Keratinocyte (primary cell): ENCODE measurements around the gene CACNA1C. TPM values are rescaled to one million over a fixed set of nuclear protein-coding genes. Genes with fewer than 3 reads are reported as not detected.

Source experiments
- DNase-seq: peaks from one replicate; pipeline ENCODE4 v3.0.0-alpha.2; 2011; ENCODE audit warnings: low read depth, missing footprints, low spot score
- FAIRE-seq: peaks from 2 replicates; lab custom pipeline; 2011; peaks lifted over from hg19 to GRCh38; lab: Jason Lieb, UNC
- H2AFZ ChIP-seq: 2 replicates; pipeline ENCODE4 v1.6.0; 2012; ENCODE audit warnings: low read length, control low read depth, inconsistent platforms; ENCODE audit not compliant: control insufficient read depth
- H3K27ac ChIP-seq: 2 replicates; pipeline ENCODE4 v1.5.1; 2011; ENCODE audit warnings: low read length; ENCODE audit not compliant: control insufficient read depth, insufficient read depth
- H3K27me3 ChIP-seq: 3 replicates; pipeline ENCODE4 v1.6.0; 2011; ENCODE audit warnings: low read length; ENCODE audit not compliant: control insufficient read depth, insufficient read depth; ENCODE audit errors: extremely low read depth
- H3K36me3 ChIP-seq, 2 experiments: 2 replicates in 1 of 2; 3 replicates in 1 of 2; pipeline ENCODE4 v1.5.1; 2011; ENCODE audit warnings: low read length in 2 of 2, mild to moderate bottlenecking in 1 of 2; ENCODE audit not compliant: control insufficient read depth in 2 of 2, insufficient read depth in 2 of 2; ENCODE audit errors: extremely low read depth in 1 of 2
- H3K4me1 ChIP-seq: 3 replicates; pipeline ENCODE4 v1.5.1; 2011; ENCODE audit warnings: low read length; ENCODE audit not compliant: control insufficient read depth, insufficient read depth; ENCODE audit errors: extremely low read depth
- H3K4me2 ChIP-seq: 3 replicates; pipeline ENCODE4 v1.6.0; 2011; ENCODE audit warnings: low read depth, low read length; ENCODE audit not compliant: control insufficient read depth, insufficient read depth; ENCODE audit errors: extremely low read depth
- H3K4me3 ChIP-seq, 3 experiments: fragments of 200-600 bp in 1 of 3; sonication (generic) in 1 of 3; 2 replicates in 2 of 3; 3 replicates in 1 of 3; pipeline ENCODE4 v1.5.1; 2011 to 2016; ENCODE audit warnings: low read length in 3 of 3, mild to moderate bottlenecking in 3 of 3, control low read depth in 2 of 3, inconsistent platforms in 1 of 3, low read depth in 1 of 3, mixed read lengths in 1 of 3, mixed run types in 1 of 3, moderate library complexity in 1 of 3; ENCODE audit not compliant: control insufficient read depth in 2 of 3, insufficient read depth in 2 of 3; ENCODE audit errors: extremely low read depth in 1 of 3
- H3K79me2 ChIP-seq: 2 replicates; pipeline ENCODE4 v1.6.0; 2012; ENCODE audit warnings: low read length; ENCODE audit not compliant: control insufficient read depth, insufficient read depth
- H3K9ac ChIP-seq: 3 replicates; pipeline ENCODE4 v1.6.0; 2011; ENCODE audit warnings: low read length; ENCODE audit not compliant: control insufficient read depth, insufficient read depth; ENCODE audit errors: extremely low read depth
- H3K9me1 ChIP-seq: 3 replicates; pipeline ENCODE4 v1.6.0; 2011; ENCODE audit warnings: low read length; ENCODE audit not compliant: control insufficient read depth, insufficient read depth; ENCODE audit errors: extremely low read depth
- H3K9me3 ChIP-seq: 2 replicates; pipeline ENCODE4 v1.5.1; 2012; ENCODE audit warnings: low read depth, low read length; ENCODE audit not compliant: control insufficient read depth
- H4K20me1 ChIP-seq: 3 replicates; pipeline ENCODE4 v1.6.0; 2011; ENCODE audit warnings: low read length; ENCODE audit not compliant: control insufficient read depth, insufficient read depth; ENCODE audit errors: extremely low read depth
- CTCF ChIP-seq, 3 experiments: IDR thresholded peaks in 1 of 3; conservative IDR thresholded peaks in 1 of 3; optimal IDR thresholded peaks in 1 of 3; 2 replicates in 2 of 3; 3 replicates in 1 of 3; pipeline versions ENCODE3 to v1.5.1; 2011; ENCODE audit warnings: low read length in 3 of 3, mild to moderate bottlenecking in 3 of 3, moderate library complexity in 2 of 3, control low read depth in 1 of 3, inconsistent platforms in 1 of 3; ENCODE audit not compliant: insufficient read depth in 2 of 3; ENCODE audit errors: extremely low read depth in 1 of 3
- EZH2 ChIP-seq: IDR thresholded peaks from one replicate; pipeline ENCODE4 v1.6.1; 2012; ENCODE audit warnings: inconsistent platforms, mild to moderate bottlenecking, low read length, moderate library complexity
- dilution Hi-C: fragments of 300-500 bp; cut with MboI; formaldehyde crosslinking; loops from one replicate; pipeline ENCODE4 v1.7.0; 2020; ENCODE audit warnings: low sequenced_read_pairs; ENCODE audit not compliant: extremely low pct_ligation_motif_present
- polyA plus RNA-seq, 5 experiments: library from polyadenylated mRNA; depleted of rRNA in 3 of 5; stranded (reverse) in 3 of 5; stranded (forward) in 1 of 5; unstranded in 1 of 5; fragments of >200 nt; gene quantifications; 1 replicate in 1 of 5; 2 replicates in 3 of 5; 3 replicates in 1 of 5; pipeline versions ENCODE4 v1.2.1 to v1.2.3, GENCODE V29; 2011 to 2012; ENCODE audit warnings: missing spikeins in 2 of 5, low read depth in 1 of 5, low replicate concordance in 1 of 5

The CACNA1C gene
- polyA plus RNA-seq, 1 donor (not counting 4 experiments of a cell fraction or from before 2014, with no cell fraction given), result not detected

GRCh38 chr12:2488596-2488995 is 435.8 kb downstream of the CACNA1C start:
- dilution Hi-C loops, result no loop called here
- Histone ChIP-seq H3K9me3 (no peaks in the 10 kb centered on the region), H3K4me2 (no peak overlapping the region), H4K20me1 (no peaks in the 10 kb centered on the region), H3K4me1 (no peaks in the 10 kb centered on the region), H2AFZ (no peak overlapping the region), H3K9me1 (no peaks in the 10 kb centered on the region), H3K36me3 (no peaks in the 10 kb centered on the region), H3K27me3 (peaks cover 6% of the 10 kb centered on the region), H3K4me3 (no peak overlapping the region), H3K79me2 (no peaks in the 10 kb centered on the region), H3K9ac (no peak overlapping the region), H3K27ac (no peak overlapping the region)
- FAIRE-seq (no peak), DNase-seq (no peak)
- TF ChIP-seq CTCF (optimal IDR thresholded peaks at IDR 0.05 in 1 of 3, IDR thresholded peaks at IDR 0.05 in 1 of 3, conservative IDR thresholded peaks at IDR 0.05 in 1 of 3; ENCODE audit: extremely low read depth in 1 of 3, insufficient read depth in 2 of 3, low read length in 3 of 3), result no peak
- TF ChIP-seq EZH2, result no peak

DNA sequence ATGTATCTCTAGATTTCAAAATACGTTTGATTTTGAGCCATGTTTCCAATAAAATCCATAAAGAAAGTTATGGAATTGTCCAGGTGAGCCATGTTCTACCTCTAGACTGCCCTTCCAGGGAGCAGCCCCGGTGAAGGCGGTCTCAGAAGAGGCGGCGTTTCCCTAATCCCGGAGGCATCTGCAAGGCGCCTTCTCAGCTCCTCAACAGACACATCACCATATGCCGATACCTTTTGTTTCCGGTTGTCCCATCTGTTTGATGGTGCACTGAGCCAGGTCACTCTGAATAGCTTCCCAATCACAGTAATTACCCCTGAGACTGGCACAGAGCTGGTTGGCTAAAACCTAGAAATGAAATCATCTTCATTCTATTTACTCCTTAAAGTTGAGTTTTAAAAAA is 436.5 kb downstream of the CACNA1C start:
- H3K9ac ChIP-seq, result no peak overlapping the region
- H3K36me3 ChIP-seq, result no peaks in the 10 kb centered on the region
- DNase-seq (no peak), FAIRE-seq (no peak)
- peaks cover 6% of the 10 kb centered on the region for H3K27me3 ChIP-seq
- H3K9me3 ChIP-seq, result no peaks in the 10 kb centered on the region
- H3K4me3 ChIP-seq, result no peak overlapping the region
- no peak overlapping the region for H3K4me2 ChIP-seq
- no peaks in the 10 kb centered on the region for H3K9me1 ChIP-seq
- no peaks in the 10 kb centered on the region for H4K20me1 ChIP-seq
- no peaks in the 10 kb centered on the region for H3K4me1 ChIP-seq
- TF ChIP-seq EZH2 (no peak), CTCF (optimal IDR thresholded peaks at IDR 0.05 in 1 of 3, IDR thresholded peaks at IDR 0.05 in 1 of 3, conservative IDR thresholded peaks at IDR 0.05 in 1 of 3; ENCODE audit: extremely low read depth in 1 of 3, insufficient read depth in 2 of 3, low read length in 3 of 3) (no peak)
- H3K27ac ChIP-seq, result no peak overlapping the region
- dilution Hi-C loops, result no loop called here
- H3K79me2 ChIP-seq, result no peaks in the 10 kb centered on the region
- no peak overlapping the region for H2AFZ ChIP-seq
